GM18498 (cell line): ENCODE data around the gene PAPOLA.
A peak's percentile ranks its signal among the peaks of the same experiment; 100 is the strongest.

Source experiments
- ATAC-seq: cut with Tn5 transposase; IDR thresholded peaks from one replicate; pipeline ENCODE4 v1.9.1; 2021; ENCODE audit warnings: mild to moderate bottlenecking, moderate library complexity; ENCODE audit not compliant: unreplicated experiment

Gene PAPOLA

DNA sequence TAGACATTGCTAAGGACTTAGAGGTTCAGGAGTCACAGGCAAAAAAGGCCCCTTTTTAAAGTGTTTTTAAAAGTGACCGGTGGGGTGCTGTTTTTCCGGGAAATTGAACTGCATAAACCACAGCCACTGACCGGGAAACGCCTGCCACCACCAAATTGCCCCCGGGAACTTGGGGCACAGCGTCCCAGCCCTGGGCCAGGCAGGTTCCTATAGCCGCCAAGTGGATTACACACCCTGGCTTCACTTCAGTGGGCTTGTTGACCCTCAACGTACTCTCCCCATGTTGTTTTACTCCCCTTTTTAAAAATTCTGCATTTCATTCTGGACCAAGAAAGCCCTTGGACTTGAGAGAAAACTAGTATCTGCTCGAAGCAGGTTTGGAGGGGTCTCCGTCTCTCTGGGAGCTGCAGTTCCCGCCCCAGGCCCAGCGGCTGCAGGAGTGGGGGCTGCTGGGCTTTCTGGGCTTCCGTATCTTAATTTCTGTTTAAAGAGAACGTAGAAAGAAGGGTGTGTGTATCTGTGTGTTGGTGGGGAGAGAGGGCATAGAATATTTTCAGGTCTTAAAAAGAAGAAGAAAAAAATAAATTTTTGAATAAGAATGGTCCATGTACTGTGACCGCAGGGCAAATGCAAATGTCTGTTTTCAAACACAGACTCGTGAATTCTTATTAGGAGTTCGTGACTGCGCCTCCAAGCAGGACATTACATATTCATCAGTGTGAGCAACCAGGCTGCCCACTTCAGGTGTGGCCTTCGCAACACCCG, 82.9 kb downstream of the PAPOLA start:
- ATAC-seq: no peak

- no peak for ATAC-seq
These were observed 83.5 kb downstream of the PAPOLA start for GRCh38 chr14:96585672-96586013.

DNA sequence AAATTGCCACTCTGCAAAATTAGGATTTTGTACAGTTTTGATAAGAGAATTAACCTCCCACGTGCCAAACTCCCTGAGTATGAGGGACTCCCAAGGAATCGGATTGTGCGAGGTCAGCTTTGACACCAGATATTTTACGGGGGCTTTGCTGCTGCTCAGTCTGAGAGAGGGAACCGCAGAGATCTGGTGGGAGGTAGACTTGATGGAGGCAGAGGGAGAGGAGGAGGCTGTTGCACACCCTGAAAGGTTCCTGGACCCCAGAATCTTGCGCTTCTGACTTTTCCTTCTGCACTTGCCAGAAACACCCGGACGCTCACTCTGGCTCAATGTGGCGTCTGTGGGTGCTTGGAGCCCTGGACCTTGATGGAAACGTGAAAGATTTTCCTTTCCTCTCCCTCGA, 83.9 kb downstream of the PAPOLA start:
- no peak for ATAC-seq

GRCh38 chr14:96586921-96587822, 85.0 kb downstream of the PAPOLA start:
- no peak for ATAC-seq

DNA sequence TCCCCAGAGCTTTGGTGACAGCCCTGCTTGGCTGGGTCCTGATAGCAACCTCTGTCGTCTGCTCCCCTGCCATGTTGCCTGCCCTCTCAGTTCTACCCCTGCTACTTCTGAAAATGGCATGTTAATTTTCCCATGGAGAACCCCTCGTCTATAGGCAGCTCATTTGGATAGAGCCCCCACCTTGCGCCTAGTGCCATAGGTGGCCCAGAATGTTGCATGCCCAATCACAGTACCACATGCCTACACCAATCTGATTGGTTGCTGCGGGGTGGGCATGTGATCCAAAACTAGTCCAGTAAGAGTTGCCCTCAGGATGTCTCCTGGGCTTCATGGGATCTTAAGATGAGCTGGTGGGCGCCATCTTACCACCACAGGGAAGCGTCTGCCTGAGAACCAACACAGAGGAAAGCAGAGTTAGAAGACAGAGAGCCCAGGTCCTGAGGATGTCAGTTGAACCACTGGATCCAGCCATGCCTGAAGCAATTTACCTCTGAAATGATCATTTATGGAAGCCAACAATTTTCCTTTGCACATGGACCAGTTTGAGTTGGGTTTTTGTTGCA, 85.7 kb downstream of the PAPOLA start:
- no peak for ATAC-seq

DNA sequence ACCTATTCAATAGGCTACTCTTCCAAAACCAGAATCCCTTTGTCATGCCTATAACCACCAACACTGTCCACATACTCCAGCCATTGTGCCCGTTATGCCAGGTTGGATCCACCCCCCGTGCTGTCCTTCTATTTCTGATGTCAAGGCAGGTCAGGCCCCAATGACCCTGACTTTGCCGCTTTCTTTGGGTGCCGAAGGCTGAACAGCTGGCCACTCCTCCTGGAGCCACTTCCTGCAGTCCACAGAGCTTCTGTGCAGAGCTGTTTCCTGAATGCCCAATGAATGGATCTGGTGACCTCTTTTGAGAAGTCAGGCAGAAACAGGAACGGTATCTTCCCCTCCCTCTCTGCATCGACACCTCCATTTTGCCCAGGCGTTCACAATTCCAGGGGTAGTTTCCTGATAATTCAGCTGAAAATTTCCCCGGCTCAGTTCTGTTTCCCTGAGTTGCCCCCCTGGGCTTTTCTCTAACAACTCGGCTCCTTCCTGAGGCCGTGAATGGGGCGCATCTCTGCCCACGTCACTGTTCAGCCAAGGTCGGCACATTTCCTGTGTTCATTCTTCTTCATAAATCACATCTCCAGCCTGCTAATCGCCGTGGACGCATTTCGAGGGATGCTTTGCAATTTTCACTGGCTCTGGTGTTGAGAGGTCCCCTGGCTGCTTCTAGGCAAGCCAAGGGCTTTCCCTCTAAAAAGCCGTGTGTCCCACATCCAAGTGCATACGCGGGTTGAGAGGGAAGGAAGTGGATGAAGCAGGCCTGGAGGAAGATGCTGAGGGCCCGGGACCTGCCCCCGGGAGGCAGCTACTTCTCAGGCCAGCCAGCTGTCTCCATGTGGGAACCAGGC, 86.5 kb downstream of the PAPOLA start:
- ATAC-seq: no peak

DNA sequence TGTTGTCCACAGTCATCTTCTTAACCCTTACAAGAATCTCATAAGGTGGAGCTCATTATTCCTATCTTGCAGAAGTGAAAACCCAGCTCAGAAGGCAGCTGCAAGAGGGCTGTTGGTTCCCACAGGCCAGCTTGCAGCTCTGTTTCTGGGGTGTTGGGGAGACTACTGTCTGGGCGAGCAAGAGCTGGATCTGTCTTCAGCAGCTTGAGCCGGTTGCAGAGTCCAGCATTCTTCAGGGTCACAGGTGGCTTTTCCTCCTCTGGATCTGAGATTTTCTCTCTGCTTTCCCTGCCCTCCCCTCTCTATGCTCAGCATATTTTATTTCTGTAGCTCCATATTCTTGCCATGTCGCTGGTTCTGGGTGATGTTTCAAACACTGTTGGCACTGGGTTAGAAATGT, 87.4 kb downstream of the PAPOLA start:
- no peak for ATAC-seq

DNA sequence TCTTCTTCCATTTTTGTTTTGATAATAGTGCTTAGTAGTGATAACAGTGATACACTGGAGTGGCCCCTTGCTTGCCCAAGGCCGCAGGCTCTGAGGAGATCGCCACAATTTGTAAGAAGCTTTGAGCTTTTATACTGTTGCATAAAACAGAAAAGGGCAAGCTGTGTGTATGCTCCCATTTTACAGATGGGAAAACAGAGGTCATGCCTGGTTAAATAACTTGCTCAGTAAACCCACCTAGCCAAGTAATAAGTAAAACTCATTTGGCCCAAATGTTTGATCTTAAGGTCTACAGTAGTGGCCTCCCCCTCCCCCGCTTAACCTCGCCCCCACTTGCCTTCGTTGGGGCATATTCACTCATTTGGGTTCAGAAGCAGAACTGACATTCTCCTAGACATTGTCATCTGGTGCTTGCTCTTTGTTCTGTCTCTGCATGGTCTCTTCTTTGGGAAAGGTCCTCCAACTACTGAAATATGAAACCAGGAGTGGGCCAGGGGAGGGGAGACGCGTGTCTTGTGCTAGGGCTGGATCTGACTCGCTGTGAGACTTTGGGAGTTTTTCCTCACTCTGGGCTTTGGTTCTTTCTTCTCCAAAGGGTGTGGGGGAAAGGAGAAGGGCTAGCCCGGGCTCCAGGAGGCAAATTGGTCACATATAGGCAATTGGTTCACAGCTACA, 88.1 kb downstream of the PAPOLA start:
- ATAC-seq: no peak

DNA sequence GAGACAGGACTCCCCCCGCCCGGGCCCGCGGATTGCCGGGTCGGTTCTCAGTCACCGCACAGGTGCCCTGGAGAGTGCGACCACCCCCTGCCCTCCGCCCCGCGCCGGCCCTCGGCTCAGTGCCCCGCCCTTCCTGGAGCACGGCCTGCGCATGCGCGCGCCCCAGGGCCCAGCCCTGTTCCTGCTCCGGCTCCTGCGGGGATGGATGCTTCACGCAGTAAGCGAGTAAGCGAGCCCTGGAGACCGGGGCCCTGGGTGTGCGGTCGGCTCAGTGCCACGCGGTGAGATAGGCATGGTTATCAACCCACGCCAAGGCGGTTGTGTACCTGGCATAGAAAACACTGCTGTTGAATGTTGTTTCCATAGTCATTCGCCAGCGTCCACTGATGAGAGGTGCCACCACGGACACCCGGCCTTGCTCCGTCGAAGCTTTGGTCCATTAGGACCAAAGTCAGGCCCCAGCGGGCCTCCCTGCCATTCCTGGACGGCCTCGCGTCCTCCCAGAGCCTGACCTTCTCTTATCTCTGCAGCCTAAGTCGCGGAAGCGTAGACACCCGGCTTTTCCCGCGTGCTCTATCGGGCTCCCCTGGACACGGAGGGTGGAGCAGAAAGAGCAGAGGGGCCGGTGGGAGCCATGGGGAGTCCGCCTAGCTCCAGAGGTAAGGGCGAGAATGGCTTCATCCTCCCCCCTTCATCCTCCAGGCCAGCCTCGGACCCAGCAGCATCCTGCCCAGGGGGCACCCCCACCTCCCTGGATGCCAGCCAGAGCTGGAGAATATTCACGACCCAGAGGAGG, 90.6 kb downstream of the PAPOLA start:
- ATAC-seq: peak; percentile 80

- no peak for ATAC-seq
These were observed 92.8 kb downstream of the PAPOLA start for GRCh38 chr14:96594961-96595360.

- no peak for ATAC-seq
These were observed 95.5 kb downstream of the PAPOLA start for GRCh38 chr14:96597680-96598079.

- no peak for ATAC-seq
These were observed 96.2 kb downstream of the PAPOLA start for GRCh38 chr14:96598332-96598928.

DNA sequence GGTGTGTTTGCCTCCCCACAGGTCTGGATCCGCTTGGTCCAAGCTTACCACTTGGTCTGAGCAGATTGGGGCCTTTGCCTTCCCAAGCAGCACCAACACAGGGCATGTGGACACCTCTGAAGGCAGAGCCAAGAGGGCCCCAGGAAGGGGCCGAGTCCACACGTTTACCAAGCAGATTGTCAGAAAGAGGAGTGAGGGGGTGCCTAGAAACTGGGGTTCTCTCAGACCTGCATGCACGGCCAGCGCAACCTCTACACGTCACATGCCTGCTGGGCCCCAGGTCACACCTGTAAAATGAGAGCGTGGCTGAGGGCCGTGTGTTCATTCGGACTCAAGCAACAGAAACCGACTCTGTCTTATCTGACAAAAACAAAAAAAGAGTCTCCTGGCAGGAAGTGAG, 96.9 kb downstream of the PAPOLA start:
- ATAC-seq: no peak

DNA sequence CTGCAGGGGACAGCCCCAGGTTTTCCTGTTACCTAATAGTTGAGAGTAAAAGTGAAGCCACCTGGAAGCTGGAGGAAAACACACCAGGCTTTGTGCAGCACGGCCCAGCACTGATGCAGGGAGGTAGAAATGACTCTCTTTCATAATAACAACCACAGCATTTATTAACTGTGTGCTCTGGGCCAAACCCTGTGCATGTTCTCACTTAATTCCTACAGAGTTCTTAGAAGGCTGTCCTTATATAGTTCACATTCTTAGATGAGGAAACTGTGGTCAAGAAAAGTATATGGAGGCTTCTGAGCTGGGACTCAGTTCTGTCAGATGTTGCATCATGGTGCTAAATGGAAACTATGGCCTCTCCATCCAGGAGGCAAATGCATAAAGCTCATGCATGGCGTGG, 100.0 kb downstream of the PAPOLA start:
- no peak for ATAC-seq

GRCh38 chr14:96603350-96604255, 101.4 kb downstream of the PAPOLA start:
- no peak for ATAC-seq

DNA sequence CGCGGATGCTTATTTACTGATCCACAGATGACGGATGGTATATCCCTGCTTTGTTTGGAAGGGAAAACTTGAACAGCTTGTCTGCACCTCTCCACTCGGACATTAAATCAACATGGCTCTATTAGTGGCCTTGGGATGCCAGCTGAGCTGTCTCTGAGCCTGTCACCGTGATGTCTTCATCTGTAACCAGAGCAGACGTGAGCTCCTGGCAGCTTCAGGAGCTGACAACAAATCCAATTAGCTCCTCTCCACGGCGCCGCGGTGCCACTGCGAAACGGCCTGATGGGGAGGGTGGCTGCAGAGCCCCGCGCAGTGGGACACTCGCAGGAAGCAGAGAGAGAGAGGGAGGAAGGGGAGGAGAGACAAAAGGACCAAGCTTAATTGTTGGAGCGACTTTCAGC, 112.3 kb downstream of the PAPOLA start:
- ATAC-seq: no peak

- no peak for ATAC-seq
These were observed 114.1 kb downstream of the PAPOLA start for GRCh38 chr14:96616161-96616721.
